ENCODE results near the gene BMP7. TPM values are rescaled to one million over a fixed set of nuclear protein-coding genes. Genes with fewer than 3 reads are reported as not detected.

The BMP7 gene
- total and polyA plus RNA-seq, 12 donors = 0.74 to 6.7 (median 2.2) TPM; not detected in 3

DNA sequence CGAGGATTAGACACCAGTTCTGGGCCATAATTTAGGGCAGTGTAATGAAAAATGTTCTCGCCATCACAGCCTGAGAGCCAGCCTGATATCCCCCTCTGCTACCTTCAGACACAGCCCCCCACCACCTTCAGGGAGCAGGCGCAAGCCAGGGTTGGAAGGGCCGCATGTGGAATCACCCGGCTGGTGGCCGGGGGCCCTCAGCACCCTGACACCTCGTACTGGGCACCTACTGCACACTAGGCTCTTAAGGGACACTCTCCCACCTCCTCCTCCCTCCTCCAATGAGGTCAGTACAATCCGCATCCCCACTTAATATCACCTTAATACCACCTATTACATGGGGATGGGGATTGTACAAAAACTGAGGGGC lies 55.5 kb downstream of the BMP7 start:
- no peak for DNase-seq
- intact Hi-C loops (cut with DNase I) = no loop called here
- H3K4me3 ChIP-seq = no peak overlapping the region
- no peaks in the 10 kb centered on the region for H3K4me1 ChIP-seq (replicated peaks in 1 of 2)
- no peak for TF ChIP-seq POLR2A (IDR thresholded peaks at IDR 0.05)
- TF ChIP-seq, protein P1, sequence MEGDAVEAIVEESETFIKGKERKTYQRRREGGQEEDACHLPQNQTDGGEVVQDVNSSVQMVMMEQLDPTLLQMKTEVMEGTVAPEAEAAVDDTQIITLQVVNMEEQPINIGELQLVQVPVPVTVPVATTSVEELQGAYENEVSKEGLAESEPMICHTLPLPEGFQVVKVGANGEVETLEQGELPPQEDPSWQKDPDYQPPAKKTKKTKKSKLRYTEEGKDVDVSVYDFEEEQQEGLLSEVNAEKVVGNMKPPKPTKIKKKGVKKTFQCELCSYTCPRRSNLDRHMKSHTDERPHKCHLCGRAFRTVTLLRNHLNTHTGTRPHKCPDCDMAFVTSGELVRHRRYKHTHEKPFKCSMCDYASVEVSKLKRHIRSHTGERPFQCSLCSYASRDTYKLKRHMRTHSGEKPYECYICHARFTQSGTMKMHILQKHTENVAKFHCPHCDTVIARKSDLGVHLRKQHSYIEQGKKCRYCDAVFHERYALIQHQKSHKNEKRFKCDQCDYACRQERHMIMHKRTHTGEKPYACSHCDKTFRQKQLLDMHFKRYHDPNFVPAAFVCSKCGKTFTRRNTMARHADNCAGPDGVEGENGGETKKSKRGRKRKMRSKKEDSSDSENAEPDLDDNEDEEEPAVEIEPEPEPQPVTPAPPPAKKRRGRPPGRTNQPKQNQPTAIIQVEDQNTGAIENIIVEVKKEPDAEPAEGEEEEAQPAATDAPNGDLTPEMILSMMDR (IDR thresholded peaks at IDR 0.05) = no peak
- WGBS, 4 donors = 83 to 90% (median 88%) methylated on average over 8 of the region's 8 CpGs
- no peaks in the 10 kb centered on the region for H3K9me3 ChIP-seq (replicated peaks in 1 of 3)
- no peaks in the 10 kb centered on the region for H3K36me3 ChIP-seq (replicated peaks in 1 of 2)
- H3K27ac ChIP-seq = no peak overlapping the region
- H3K27me3 ChIP-seq = no peaks in the 10 kb centered on the region

DNA sequence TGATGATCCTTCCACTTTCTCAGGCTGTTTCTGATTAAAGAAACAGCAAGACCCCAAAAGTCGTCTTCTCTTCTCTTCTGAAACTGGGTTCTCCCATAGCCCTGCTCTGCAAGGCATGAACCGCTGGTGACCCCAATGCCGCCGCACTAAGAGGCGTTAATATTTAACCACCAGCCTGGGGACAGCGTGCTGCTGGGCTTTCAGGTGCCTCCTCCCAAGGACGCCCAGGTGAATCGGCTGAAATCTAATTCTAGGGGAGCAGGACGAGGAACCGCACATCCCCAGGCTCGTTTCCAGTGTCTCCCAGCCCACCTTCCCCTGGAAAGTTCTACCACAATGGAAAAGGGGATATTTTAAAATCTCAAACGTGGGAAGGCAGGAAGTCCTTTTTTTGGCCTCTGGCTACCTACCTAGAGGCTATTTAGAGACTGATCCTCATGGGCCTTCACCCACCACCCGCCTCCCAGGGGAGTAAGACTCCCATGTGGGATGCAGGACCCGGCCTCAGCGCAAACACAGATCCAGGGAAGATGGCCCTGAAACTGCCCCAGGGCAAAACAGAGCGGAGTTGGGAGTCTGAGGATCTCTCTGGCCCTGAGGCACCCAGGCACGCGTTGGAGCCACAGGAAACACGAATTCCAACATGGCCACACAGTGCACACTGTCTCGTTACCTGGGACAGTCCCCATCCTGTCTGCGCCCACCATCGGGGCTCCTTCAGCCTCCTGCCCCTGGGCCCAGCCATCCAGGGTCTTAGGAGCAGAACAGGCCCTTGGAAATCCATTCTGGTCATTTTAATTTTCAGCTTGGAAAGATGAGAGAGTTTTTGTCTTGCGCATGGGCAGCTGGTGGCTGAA lies 56.2 kb downstream of the BMP7 start:
- WGBS, 4 donors = 72 to 81% (median 76%) methylated on average over 19 to 23 of the region's 23 CpGs
- intact Hi-C loops (cut with DNase I) = no loop called here
- no peak for DNase-seq
- TF ChIP-seq POLR2A (IDR thresholded peaks at IDR 0.05) = no peak
- TF ChIP-seq, protein P1 (IDR thresholded peaks at IDR 0.05) = no peak
- Histone ChIP-seq H3K4me3 (no peak overlapping the region), H3K27me3 (no peaks in the 10 kb centered on the region), H3K9me3 (replicated peaks in 1 of 3) (no peaks in the 10 kb centered on the region), H3K36me3 (replicated peaks in 1 of 2) (no peaks in the 10 kb centered on the region), H3K27ac (no peak overlapping the region), H3K4me1 (replicated peaks in 1 of 2) (no peaks in the 10 kb centered on the region)

DNA sequence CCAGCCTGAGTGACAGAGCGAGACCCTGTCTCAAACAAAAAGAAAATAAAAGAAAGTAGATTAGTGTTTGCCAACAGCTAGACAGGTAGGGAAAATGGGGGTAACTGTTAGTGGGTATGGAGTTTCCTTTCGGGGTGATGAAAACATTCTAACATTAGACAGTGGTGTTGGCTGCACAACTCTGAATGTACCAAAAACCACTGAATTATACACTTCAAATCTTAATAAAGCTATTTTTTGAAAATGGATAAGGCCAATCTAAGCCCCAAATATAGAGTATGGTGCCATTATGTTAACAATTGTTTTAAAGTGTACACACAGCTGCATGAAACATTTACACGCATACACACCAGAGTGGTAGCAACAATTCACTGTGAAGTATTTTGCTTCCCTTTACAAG lies 57.0 kb downstream of the BMP7 start:
- Histone ChIP-seq H3K27me3 (no peaks in the 10 kb centered on the region), H3K27ac (no peak overlapping the region), H3K4me3 (no peak overlapping the region), H3K4me1 (replicated peaks in 1 of 2) (no peaks in the 10 kb centered on the region), H3K9me3 (replicated peaks in 1 of 3) (no peaks in the 10 kb centered on the region), H3K36me3 (replicated peaks in 1 of 2) (no peaks in the 10 kb centered on the region)
- TF ChIP-seq, protein P1 (IDR thresholded peaks at IDR 0.05) = no peak
- TF ChIP-seq POLR2A (IDR thresholded peaks at IDR 0.05) = no peak
- WGBS, 4 donors = 86 to 95% (median 91%) methylated on average over 3 of the region's 3 CpGs
- DNase-seq = no peak
- intact Hi-C loops (cut with DNase I) = no loop called here

DNA sequence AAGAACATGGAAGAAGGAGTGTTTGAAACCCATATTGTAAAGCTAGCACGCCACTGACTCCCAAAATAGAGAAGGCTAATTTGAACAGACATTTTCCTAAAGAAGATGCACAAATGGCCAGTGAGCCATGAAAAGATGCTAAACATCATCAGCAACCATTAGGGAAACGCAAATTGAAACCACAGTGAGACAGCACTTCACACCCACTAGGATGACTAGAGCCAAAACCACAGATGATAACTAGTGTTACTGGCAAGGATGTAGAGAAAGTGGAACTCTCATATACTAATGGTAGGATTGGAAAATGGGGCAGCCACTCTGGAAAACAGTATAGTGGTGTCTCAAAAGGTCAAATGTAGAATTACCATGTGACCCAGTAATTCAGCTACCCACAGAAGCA lies 58.2 kb downstream of the BMP7 start:
- Histone ChIP-seq H3K27me3 (no peaks in the 10 kb centered on the region), H3K4me3 (no peak overlapping the region), H3K36me3 (replicated peaks in 1 of 2) (no peaks in the 10 kb centered on the region), H3K9me3 (replicated peaks in 1 of 3) (no peaks in the 10 kb centered on the region), H3K4me1 (replicated peaks in 1 of 2) (no peaks in the 10 kb centered on the region), H3K27ac (no peak overlapping the region)
- 66 to 78% (median 73%) methylated on average over 2 of the region's 2 CpGs for WGBS, 4 donors
- no peak for DNase-seq
- TF ChIP-seq, protein P1 (IDR thresholded peaks at IDR 0.05) = no peak
- TF ChIP-seq POLR2A (IDR thresholded peaks at IDR 0.05) = no peak
- intact Hi-C loops (cut with DNase I) = no loop called here

Data from adrenal gland (tissue), 12 donors.